ENCODE measurements around the gene CMC4. TPM values are rescaled to one million over a fixed set of nuclear protein-coding genes. Genes with fewer than 3 reads are reported as not detected.

CMC4 gene
- total RNA-seq, 1 experiment from 2014 or later, result 38.5 TPM

Other genes with a start within 250 kb of the CMC4 start
- gene SMIM9, start 236.5 kb downstream of the CMC4 start, total RNA-seq (2014; rRNA removed; shearing (Covaris generic)), result not detected in 2 replicates
- 0.89 and 1.5 TPM in 2 replicates for gene F8A1, start 184.8 kb downstream of the CMC4 start, total RNA-seq (2014; rRNA removed; shearing (Covaris generic))
- gene F8, start 48.4 kb downstream of the CMC4 start, total RNA-seq (2014; rRNA removed; shearing (Covaris generic)), result 3.3 and 3.7 TPM in 2 replicates
- 62.6 and 63.8 TPM in 2 replicates for gene FUNDC2, start 44.3 kb downstream of the CMC4 start, total RNA-seq (2014; rRNA removed; shearing (Covaris generic))
- 2.0 and 2.1 TPM in 2 replicates for gene MTCP1, start within 50 bp of the CMC4 start, total RNA-seq (2014; rRNA removed; shearing (Covaris generic))
- 5.4 and 12.1 TPM in 2 replicates for gene BRCC3, start 372 bp upstream of the CMC4 start, total RNA-seq (2014; rRNA removed; shearing (Covaris generic))
- 157 and 172 TPM in 2 replicates for gene VBP1, start 145.3 kb upstream of the CMC4 start, total RNA-seq (2014; rRNA removed; shearing (Covaris generic))
- gene RAB39B, start 193.4 kb upstream of the CMC4 start, total RNA-seq (2014; rRNA removed; shearing (Covaris generic)), result not detected in 2 replicates